Measurements from ENCODE around the gene FOXN4.

GRCh38 chr12:109228664-109229063 is 80.4 kb downstream of the FOXN4 start:
- TF ChIP-seq EZH2 (IDR thresholded peaks at IDR 0.05; ENCODE audit: insufficient read depth, poor library complexity, severe bottlenecking) (no peak), EZH2phosphoT487 (IDR thresholded peaks at IDR 0.05; ENCODE audit: insufficient read depth, low read depth) (no peak)

Measured in GM23248 (cell line).